Activated CD4-positive, alpha-beta T cell treated with anti-CD3 and anti-CD28 coated beads, Interleukin-2, amount 50 U/mL, for 24 hours (primary cell): ENCODE results near the gene ELP5.

ENCODE experiments used
- DNase-seq, 2 donors: peaks; one replicate each; pipeline ENCODE4 v3.0.0-alpha.2; 2020; ENCODE audit warnings: low read depth in 1 of 2, low spot score in 1 of 2

ELP5 gene

DNA sequence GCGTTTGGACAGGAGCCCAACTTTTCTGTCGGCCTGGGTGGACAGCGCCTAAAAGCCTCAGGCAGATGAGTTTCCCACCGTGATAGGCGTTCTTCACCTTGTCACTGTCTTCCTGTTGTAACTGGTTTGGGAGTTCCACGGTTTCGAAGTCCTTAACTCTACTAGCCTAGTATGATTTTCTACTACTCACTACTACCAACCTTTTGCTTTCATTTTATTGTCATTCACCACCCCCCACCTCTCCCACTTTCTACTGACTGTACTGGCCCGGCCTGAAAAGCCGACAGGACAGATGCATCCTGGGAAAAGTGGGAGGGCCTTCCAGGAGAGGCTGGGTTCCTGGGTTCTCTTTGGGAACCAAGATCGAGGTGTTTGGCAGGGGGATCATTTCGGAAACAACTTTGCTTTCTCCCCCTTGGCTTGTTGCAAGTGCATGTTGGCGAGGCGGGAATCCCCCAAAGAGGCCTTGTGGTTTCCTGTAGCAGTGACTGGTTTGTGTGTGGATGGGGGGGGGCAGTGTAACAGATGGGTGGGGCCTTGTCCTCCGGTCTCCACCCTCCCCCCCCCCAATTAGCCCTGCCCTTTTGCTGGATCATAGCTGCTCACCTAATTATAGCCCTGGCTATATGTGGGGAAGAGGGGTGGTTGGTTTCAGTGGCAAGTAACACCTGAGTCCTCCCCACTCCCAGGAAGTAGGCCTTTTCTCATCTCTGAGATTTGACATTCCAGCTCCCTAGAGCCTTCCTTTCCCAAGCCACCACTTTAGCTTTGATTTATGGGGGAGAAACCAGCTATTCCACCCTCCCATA, 56.8 kb downstream of the ELP5 start:
- peak; percentile 74 to 82 for DNase-seq
